Renal cortical epithelial cell (primary cell): ENCODE data around the gene CORO7. TPM values are rescaled to one million over a fixed set of nuclear protein-coding genes. Genes with fewer than 3 reads are reported as not detected.
A peak's percentile ranks its signal among the peaks of the same experiment; 100 is the strongest.

Experiments used
- DNase-seq: peaks from one replicate; pipeline ENCODE4 v3.0.0-alpha.2; 2011; ENCODE audit warnings: low read depth
- total RNA-seq: library from RNA; depleted of rRNA; stranded (reverse); fragments of >200 nt; gene quantifications from 2 replicates; pipeline ENCODE4 v1.2.3, GENCODE V29; 2014

The CORO7 gene
- total RNA-seq, 1 donor from 2014 or later: 25.1 TPM

DNA sequence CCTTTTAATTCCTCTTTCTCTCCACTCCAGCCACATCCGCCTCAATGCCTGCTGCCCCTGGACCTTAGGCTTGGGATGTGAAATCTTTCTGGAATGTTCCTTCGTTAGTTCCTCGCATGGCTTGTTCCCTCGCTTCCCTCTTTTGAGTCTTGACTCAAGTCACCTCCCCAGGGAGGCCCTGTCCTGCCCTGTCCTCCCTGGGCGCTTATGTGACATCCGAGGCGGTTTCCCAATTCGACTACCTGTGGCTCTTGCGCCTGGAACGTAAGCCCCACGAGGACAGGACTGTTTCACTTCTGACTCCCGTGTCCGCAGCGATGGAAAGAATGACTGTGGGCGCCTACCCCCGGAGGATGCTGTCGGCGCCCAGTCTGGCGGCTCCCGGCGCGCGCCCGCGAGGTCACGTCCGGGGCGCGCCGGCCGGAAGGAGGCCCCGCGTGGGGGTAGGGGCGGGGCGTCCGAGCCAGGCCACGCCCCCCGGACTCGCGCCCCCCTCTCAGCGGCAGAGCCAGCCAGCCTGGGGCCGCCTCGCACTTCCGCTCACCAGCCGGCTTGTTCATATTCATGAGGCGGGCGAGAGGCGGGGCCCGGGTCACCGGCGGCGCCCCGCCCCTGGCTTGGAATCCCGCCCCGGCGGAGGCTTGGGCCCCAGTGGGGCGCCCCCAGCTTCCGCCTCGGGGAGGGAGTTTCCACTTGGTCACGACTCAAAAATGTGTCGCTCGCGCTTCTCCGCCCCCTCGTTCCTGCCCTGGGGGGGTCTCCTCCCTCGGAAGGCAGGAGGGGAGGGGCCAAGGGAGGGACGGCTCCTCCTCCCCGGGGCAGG lies 109.0 kb downstream of the CORO7 start:
- peak; percentile 81 for DNase-seq

- DNase-seq: no peak
Measured at GRCh38 chr16:4306470-4307214, 109.8 kb downstream of the CORO7 start.

Other genes starting within 250 kb of the CORO7 start
- gene SRL, start 174.5 kb downstream of the CORO7 start, total RNA-seq: 0.20 TPM in 1 of 2 replicates, not detected in the other
- gene TFAP4, start 143.6 kb downstream of the CORO7 start, total RNA-seq: 1.2 and 2.0 TPM in 2 replicates
- gene GLIS2, start 100.5 kb downstream of the CORO7 start, total RNA-seq: 3.6 and 13.5 TPM in 2 replicates
- 9.1 and 37.0 TPM in 2 replicates for gene PAM16, start 65.3 kb downstream of the CORO7 start, total RNA-seq
- 10.6 and 47.0 TPM in 2 replicates for gene VASN, start 44.7 kb downstream of the CORO7 start, total RNA-seq
- gene DNAJA3, start 9.3 kb upstream of the CORO7 start, total RNA-seq: 52.4 and 62.3 TPM in 2 replicates
- 49.8 and 121 TPM in 2 replicates for gene NMRAL1, start 58.0 kb upstream of the CORO7 start, total RNA-seq
- 71.0 and 97.9 TPM in 2 replicates for gene HMOX2, start 59.8 kb upstream of the CORO7 start, total RNA-seq
- 9.6 and 27.4 TPM in 2 replicates for gene CDIP1, start 122.2 kb upstream of the CORO7 start, total RNA-seq
- gene C16orf96, start 139.7 kb upstream of the CORO7 start, total RNA-seq: 0.10 TPM in 1 of 2 replicates, not detected in the other
- gene UBALD1, start 198.3 kb upstream of the CORO7 start, total RNA-seq: 1.2 and 7.4 TPM in 2 replicates
- gene MGRN1, start 208.2 kb upstream of the CORO7 start, total RNA-seq: 17.9 and 77.4 TPM in 2 replicates